GM23338 (cell line): ENCODE results near the gene TXNL4A. TPM values are rescaled to one million over a fixed set of nuclear protein-coding genes. Genes with fewer than 3 reads are reported as not detected.

Experiments
- ATAC-seq: fragments of 200-7000 bp; cut with Tn5 transposase; 3 replicates; pipeline ENCODE4 v1.9.1; 2020
- DNase-seq: peaks from one replicate; pipeline ENCODE4 v3.0.0-alpha.2; 2015; ENCODE audit warnings: low spot score
- H2AFZ ChIP-seq: fragments of 200-600 bp; sonication (generic); 2 replicates; pipeline ENCODE4 v1.8.0; 2016; ENCODE audit warnings: antibody characterized with exemption, mild to moderate bottlenecking, moderate library complexity
- H3F3A ChIP-seq: fragments of 200-600 bp; sonication (generic); replicated peaks from 2 replicates; pipeline ENCODE4 v1.8.0; 2017; ENCODE audit warnings: antibody characterized with exemption, mixed run types, low read depth
- H3K27ac ChIP-seq: fragments of 200-600 bp; sonication (generic); 2 replicates; pipeline ENCODE4 v1.6.1; 2016; ENCODE audit warnings: low read depth
- H3K27me3 ChIP-seq: fragments of 200-600 bp; sonication (generic); 2 replicates; pipeline ENCODE4 v1.8.0; 2016; ENCODE audit warnings: mild to moderate bottlenecking, mixed run types, moderate library complexity; ENCODE audit not compliant: insufficient read depth
- H3K36me3 ChIP-seq: fragments of 200-600 bp; sonication (generic); 2 replicates; pipeline ENCODE4 v1.8.0; 2016; ENCODE audit warnings: mild to moderate bottlenecking; ENCODE audit not compliant: insufficient read depth
- H3K4me1 ChIP-seq: fragments of 200-600 bp; sonication (generic); 2 replicates; pipeline ENCODE4 v1.8.0; 2016; ENCODE audit warnings: mild to moderate bottlenecking, moderate library complexity; ENCODE audit not compliant: insufficient read depth
- H3K4me2 ChIP-seq: fragments of 200-600 bp; sonication (generic); 2 replicates; pipeline ENCODE4 v1.7.1; 2017; ENCODE audit warnings: mixed run types
- H3K4me3 ChIP-seq: fragments of 200-600 bp; sonication (generic); 2 replicates; pipeline ENCODE4 v1.6.1; 2016; ENCODE audit warnings: mixed run types
- H3K79me2 ChIP-seq: fragments of 200-600 bp; sonication (generic); replicated peaks from 2 replicates; pipeline ENCODE4 v1.8.0; 2017; ENCODE audit warnings: mild to moderate bottlenecking; ENCODE audit not compliant: insufficient read depth
- H3K9me2 ChIP-seq: fragments of 200-600 bp; sonication (generic); 2 replicates; pipeline ENCODE4 v1.8.0; 2017; ENCODE audit not compliant: insufficient read depth
- H4K20me1 ChIP-seq: fragments of 200-600 bp; sonication (generic); replicated peaks from 2 replicates; pipeline ENCODE4 v1.8.0; 2017; ENCODE audit warnings: mild to moderate bottlenecking; ENCODE audit not compliant: insufficient read depth
- H3K27ac Mint-ChIP-seq: 2 replicates; pipeline ENCODE4 v1.8.0; 2020; ENCODE audit warnings: inconsistent platforms, mild to moderate bottlenecking, moderate library complexity, mixed read lengths
- H3K27me3 Mint-ChIP-seq: 3 replicates; pipeline ENCODE4 v1.8.0; 2022; ENCODE audit warnings: low read depth, mild to moderate bottlenecking, moderate library complexity, mixed read lengths, inconsistent platforms; ENCODE audit not compliant: insufficient read depth, poor library complexity
- H3K36me3 Mint-ChIP-seq: 3 replicates; pipeline ENCODE4 v1.8.0; 2021; ENCODE audit warnings: low read depth, mild to moderate bottlenecking, inconsistent platforms, moderate library complexity, mixed read lengths
- H3K4me1 Mint-ChIP-seq: 3 replicates; pipeline ENCODE4 v1.8.0; 2020; ENCODE audit warnings: mild to moderate bottlenecking, inconsistent platforms, mixed read lengths
- H3K4me3 Mint-ChIP-seq: 3 replicates; pipeline ENCODE4 v1.8.0; 2021; ENCODE audit warnings: moderate library complexity, mild to moderate bottlenecking, inconsistent platforms, mixed read lengths
- H3K9me3 Mint-ChIP-seq: 3 replicates; pipeline ENCODE4 v1.8.0; 2020; ENCODE audit warnings: moderate library complexity, mild to moderate bottlenecking, inconsistent platforms, mixed read lengths
- EZH2 ChIP-seq: fragments of 200-600 bp; sonication (generic); IDR thresholded peaks from one replicate; pipeline ENCODE4 v1.8.0; 2017; ENCODE audit warnings: antibody characterized with exemption, mild to moderate bottlenecking, low read depth; ENCODE audit not compliant: unreplicated experiment
- JUNB ChIP-seq: IDR thresholded peaks from one replicate; pipeline ENCODE4 v1.6.1; 2016; ENCODE audit warnings: antibody characterized with exemption; ENCODE audit not compliant: unreplicated experiment
- NANOG ChIP-seq: IDR thresholded peaks from 2 replicates; pipeline ENCODE4 v1.6.1; 2016; ENCODE audit warnings: antibody characterized with exemption, borderline replicate concordance
- POLR2AphosphoS5 ChIP-seq: IDR thresholded peaks from 2 replicates; pipeline ENCODE4 v1.6.1; 2016; ENCODE audit warnings: antibody characterized with exemption, low read depth
- REST ChIP-seq: IDR thresholded peaks from one replicate; pipeline ENCODE4 v1.6.1; 2018; ENCODE audit warnings: antibody characterized with exemption; ENCODE audit not compliant: unreplicated experiment
- STAT1 ChIP-seq: IDR thresholded peaks from one replicate; pipeline ENCODE4 v1.6.1; 2016; ENCODE audit warnings: antibody characterized with exemption; ENCODE audit not compliant: unreplicated experiment
- polyA plus RNA-seq: library from polyadenylated mRNA; unstranded; fragments of >200 nt; fragmentation: Nextera tagmentation; extraction: Ambion mirVana; gene quantifications from 2 replicates; pipeline ENCODE4 v1.2.1, GENCODE V29; 2016
- total RNA-seq: library from RNA; depleted of rRNA; stranded (reverse); fragments of >200 nt; shearing (Covaris generic); gene quantifications from 2 replicates; pipeline ENCODE4 v1.2.3, GENCODE V29; 2014
- TF ChIP-seq, protein P1 (sequence below): IDR thresholded peaks from 2 replicates; pipeline ENCODE4 v1.6.1; 2016; ENCODE audit warnings: antibody characterized with exemption
- TF ChIP-seq, protein P2 (sequence below): fragments of 250-450 bp; sonication (Bioruptor Pico); IDR thresholded peaks from 2 replicates; pipeline ENCODE4 v1.5.0; 2020; ENCODE audit warnings: mild to moderate bottlenecking, moderate library complexity

The TXNL4A gene
- total and polyA plus RNA-seq, 2 experiments from 2014 or later: 51.0 to 271 TPM

- Mint-ChIP-seq H3K9me3 (no peaks in the 10 kb centered on the region), H3K36me3 (peaks cover 41% of the 10 kb centered on the region), H3K27me3 (peaks cover 3% of the 10 kb centered on the region), H3K27ac (peak overlapping the region; percentile 74; the same call in 1 of the 2 replicates), H3K4me1 (peaks cover 24% of the 10 kb centered on the region), H3K4me3 (no peak overlapping the region)
- Histone ChIP-seq H3K4me1 (no peaks in the 10 kb centered on the region; the same call in 1 of the 2 replicates), H3K4me2 (no peak overlapping the region), H4K20me1 (peaks cover 56% of the 10 kb centered on the region), H3K4me3 (no peak overlapping the region), H2AFZ (no peak overlapping the region), H3K79me2 (peaks cover 99% of the 10 kb centered on the region), H3K27me3 (no peaks in the 10 kb centered on the region), H3K27ac (no peak overlapping the region), H3K9me2 (no peaks in the 10 kb centered on the region), H3K36me3 (peaks cover 8% of the 10 kb centered on the region), H3F3A (no peaks in the 10 kb centered on the region)
- DNase-seq (no peak), ATAC-seq (no peak)
- TF ChIP-seq, protein P1, sequence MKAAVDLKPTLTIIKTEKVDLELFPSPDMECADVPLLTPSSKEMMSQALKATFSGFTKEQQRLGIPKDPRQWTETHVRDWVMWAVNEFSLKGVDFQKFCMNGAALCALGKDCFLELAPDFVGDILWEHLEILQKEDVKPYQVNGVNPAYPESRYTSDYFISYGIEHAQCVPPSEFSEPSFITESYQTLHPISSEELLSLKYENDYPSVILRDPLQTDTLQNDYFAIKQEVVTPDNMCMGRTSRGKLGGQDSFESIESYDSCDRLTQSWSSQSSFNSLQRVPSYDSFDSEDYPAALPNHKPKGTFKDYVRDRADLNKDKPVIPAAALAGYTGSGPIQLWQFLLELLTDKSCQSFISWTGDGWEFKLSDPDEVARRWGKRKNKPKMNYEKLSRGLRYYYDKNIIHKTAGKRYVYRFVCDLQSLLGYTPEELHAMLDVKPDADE: no peak
- TF ChIP-seq JUNB (no peak), REST (no peak), NANOG (no peak), EZH2 (no peak), STAT1 (no peak), POLR2AphosphoS5 (no peak)
- TF ChIP-seq, protein P2, sequence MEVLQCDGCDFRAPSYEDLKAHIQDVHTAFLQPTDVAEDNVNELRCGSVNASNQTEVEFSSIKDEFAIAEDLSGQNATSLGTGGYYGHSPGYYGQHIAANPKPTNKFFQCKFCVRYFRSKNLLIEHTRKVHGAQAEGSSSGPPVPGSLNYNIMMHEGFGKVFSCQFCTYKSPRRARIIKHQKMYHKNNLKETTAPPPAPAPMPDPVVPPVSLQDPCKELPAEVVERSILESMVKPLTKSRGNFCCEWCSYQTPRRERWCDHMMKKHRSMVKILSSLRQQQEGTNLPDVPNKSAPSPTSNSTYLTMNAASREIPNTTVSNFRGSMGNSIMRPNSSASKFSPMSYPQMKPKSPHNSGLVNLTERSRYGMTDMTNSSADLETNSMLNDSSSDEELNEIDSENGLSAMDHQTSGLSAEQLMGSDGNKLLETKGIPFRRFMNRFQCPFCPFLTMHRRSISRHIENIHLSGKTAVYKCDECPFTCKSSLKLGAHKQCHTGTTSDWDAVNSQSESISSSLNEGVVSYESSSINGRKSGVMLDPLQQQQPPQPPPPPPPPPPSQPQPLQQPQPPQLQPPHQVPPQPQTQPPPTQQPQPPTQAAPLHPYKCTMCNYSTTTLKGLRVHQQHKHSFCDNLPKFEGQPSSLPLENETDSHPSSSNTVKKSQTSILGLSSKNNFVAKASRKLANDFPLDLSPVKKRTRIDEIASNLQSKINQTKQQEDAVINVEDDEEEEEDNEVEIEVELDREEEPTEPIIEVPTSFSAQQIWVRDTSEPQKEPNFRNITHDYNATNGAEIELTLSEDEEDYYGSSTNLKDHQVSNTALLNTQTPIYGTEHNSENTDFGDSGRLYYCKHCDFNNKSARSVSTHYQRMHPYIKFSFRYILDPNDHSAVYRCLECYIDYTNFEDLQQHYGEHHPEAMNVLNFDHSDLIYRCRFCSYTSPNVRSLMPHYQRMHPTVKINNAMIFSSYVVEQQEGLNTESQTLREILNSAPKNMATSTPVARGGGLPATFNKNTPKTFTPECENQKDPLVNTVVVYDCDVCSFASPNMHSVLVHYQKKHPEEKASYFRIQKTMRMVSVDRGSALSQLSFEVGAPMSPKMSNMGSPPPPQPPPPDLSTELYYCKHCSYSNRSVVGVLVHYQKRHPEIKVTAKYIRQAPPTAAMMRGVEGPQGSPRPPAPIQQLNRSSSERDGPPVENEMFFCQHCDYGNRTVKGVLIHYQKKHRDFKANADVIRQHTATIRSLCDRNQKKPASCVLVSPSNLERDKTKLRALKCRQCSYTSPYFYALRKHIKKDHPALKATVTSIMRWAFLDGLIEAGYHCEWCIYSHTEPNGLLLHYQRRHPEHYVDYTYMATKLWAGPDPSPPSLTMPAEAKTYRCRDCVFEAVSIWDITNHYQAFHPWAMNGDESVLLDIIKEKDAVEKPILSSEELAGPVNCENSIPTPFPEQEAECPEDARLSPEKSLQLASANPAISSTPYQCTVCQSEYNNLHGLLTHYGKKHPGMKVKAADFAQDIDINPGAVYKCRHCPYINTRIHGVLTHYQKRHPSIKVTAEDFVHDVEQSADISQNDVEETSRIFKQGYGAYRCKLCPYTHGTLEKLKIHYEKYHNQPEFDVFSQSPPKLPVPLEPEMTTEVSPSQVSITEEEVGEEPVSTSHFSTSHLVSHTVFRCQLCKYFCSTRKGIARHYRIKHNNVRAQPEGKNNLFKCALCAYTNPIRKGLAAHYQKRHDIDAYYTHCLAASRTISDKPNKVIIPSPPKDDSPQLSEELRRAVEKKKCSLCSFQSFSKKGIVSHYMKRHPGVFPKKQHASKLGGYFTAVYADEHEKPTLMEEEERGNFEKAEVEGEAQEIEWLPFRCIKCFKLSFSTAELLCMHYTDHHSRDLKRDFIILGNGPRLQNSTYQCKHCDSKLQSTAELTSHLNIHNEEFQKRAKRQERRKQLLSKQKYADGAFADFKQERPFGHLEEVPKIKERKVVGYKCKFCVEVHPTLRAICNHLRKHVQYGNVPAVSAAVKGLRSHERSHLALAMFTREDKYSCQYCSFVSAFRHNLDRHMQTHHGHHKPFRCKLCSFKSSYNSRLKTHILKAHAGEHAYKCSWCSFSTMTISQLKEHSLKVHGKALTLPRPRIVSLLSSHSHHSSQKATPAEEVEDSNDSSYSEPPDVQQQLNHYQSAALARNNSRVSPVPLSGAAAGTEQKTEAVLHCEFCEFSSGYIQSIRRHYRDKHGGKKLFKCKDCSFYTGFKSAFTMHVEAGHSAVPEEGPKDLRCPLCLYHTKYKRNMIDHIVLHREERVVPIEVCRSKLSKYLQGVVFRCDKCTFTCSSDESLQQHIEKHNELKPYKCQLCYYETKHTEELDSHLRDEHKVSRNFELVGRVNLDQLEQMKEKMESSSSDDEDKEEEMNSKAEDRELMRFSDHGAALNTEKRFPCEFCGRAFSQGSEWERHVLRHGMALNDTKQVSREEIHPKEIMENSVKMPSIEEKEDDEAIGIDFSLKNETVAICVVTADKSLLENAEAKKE: no peak
Observed at GRCh38 chr18:79983253-79983652, 5.1 kb downstream of the TXNL4A start.
